Measurements from ENCODE around the gene CRY2. TPM values are rescaled to one million over a fixed set of nuclear protein-coding genes. Genes with fewer than 3 reads are reported as not detected.

Gene CRY2
- total and polyA plus RNA-seq, 2 of the 13 experiments (the other 11 are each of a cell fraction or from before 2014, with no cell fraction given) = 10.1 to 12.2 TPM

GRCh38 chr11:45917623-45918330 is 70.5 kb downstream of the CRY2 start, which contains the start of gene PEX16 (continued):
- TF ChIP-seq CENPX (CRISPR knock-in tag; IDR thresholded peaks at IDR 0.05) = no peak
- no peak for TF ChIP-seq LRRFIP1 (CRISPR knock-in tag; conservative IDR thresholded peaks at IDR 0.05)
- TF ChIP-seq E2F2 (CRISPR knock-in tag; IDR thresholded peaks at IDR 0.05; ENCODE audit: borderline replicate concordance) = 0 out of 2 replicates have a peak, but pooled peaks have one; percentile 29
- no peak for TF ChIP-seq ZNF235 (CRISPR knock-in tag; IDR thresholded peaks at IDR 0.05; ENCODE audit: borderline replicate concordance)
- no peak for TF ChIP-seq ZNF614 (CRISPR knock-in tag; IDR thresholded peaks at IDR 0.05; ENCODE audit: borderline replicate concordance)
- no peak for TF ChIP-seq ZNF629 (CRISPR knock-in tag; conservative IDR thresholded peaks at IDR 0.05)
- TF ChIP-seq ZBTB44 (CRISPR knock-in tag; IDR thresholded peaks at IDR 0.05) = no peak
- no peak for TF ChIP-seq ZNF414 (CRISPR knock-in tag; IDR thresholded peaks at IDR 0.05)
- no peak for TF ChIP-seq ZNF619 (CRISPR knock-in tag; IDR thresholded peaks at IDR 0.05)
- TF ChIP-seq ZFX (CRISPR knock-in tag; IDR thresholded peaks at IDR 0.05; ENCODE audit: low read depth) = peak; percentile 69
- no peak for TF ChIP-seq ZNF646 (CRISPR knock-in tag; IDR thresholded peaks at IDR 0.05)
- TF ChIP-seq GRHL1 (CRISPR knock-in tag; conservative IDR thresholded peaks at IDR 0.05) = no peak
- TF ChIP-seq PHF20 (CRISPR knock-in tag; IDR thresholded peaks at IDR 0.05) = peak; percentile 93

Data from HepG2 (cell line).